NOMO-1 treated with DMSO at 0.1 percent for 48 hours (cell line): ENCODE results near the gene ZNF224.
"Not testable (repeated sequence)": the region's sequence is repeated elsewhere in the genome, so short reads cannot be mapped to it uniquely, and the experiment has no call there.

Experiments used
- DNase-seq: peaks from one replicate; lab custom pipeline; 2025; ENCODE audit not compliant: unreplicated experiment; lab: John Stamatoyannopoulos, UW

The ZNF224 gene

DNA sequence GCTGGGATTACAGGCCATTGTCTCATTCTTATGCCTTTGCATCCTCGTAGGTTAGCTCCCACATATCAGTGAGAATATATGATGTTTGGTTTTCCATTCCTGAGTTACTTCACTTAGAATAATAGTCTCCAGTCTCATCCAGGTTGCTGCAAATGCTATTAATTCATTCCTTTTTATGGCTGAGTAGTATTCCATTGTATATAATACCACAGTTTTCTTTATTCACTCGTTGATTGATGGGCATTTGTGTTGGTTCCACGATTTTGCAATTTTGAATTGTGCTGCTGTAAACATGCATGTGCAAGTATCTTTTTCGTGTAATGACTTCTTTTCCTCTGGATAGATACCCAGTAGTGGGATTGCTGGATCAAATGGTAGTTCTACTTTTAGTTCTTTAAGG, 27.0 kb downstream of the ZNF224 start:
- DNase-seq: not testable (repeated sequence)

DNA sequence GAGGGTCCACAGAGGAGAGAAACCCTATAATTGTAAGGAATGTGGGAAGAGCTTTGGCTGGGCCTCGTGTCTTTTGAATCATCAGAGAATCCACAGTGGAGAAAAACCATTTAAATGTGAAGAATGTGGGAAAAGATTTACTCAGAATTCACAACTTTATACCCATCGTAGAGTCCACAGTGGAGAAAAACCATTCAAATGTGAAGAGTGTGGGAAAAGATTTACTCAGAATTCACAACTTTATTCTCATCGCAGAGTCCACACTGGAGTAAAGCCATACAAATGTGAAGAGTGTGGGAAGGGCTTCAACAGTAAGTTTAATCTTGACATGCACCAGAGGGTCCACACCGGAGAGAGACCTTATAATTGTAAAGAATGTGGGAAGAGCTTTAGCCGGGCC, 37.8 kb downstream of the ZNF224 start:
- DNase-seq: no peak

GRCh38 chr19:44141191-44142058, 47.3 kb downstream of the ZNF224 start, which contains the start of gene ZNF234:
Gene ZNF234 (plus strand): TSS chr19:44141554. CDS start chr19:44144633, 3,079 bp downstream.
- peak; percentile 45 for DNase-seq

GRCh38 chr19:44142059-44142433, 47.9 kb downstream of the ZNF224 start:
- DNase-seq: no peak

DNA sequence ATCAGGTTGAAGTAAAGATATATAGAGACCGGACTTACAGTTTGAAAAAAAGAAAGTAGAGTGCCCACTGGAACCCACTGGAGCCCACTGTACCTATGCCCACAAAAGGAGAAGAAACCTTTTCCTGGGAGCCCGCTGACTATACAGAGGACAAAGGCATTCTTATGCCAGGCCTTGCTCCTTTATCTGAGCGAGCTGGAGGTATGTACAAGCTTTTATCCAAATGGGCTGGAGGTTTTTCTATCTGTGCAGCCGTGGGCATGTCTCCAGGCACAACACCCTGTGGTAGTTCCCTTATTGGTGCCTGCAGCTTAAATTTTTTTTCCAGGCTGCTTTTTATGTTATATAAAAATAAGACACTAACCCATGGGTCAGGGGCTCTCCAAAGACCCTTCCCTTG, 55.6 kb downstream of the ZNF224 start:
- DNase-seq: no peak

- no peak for DNase-seq
Measured at GRCh38 chr19:44151491-44151890, 57.3 kb downstream of the ZNF224 start.

DNA sequence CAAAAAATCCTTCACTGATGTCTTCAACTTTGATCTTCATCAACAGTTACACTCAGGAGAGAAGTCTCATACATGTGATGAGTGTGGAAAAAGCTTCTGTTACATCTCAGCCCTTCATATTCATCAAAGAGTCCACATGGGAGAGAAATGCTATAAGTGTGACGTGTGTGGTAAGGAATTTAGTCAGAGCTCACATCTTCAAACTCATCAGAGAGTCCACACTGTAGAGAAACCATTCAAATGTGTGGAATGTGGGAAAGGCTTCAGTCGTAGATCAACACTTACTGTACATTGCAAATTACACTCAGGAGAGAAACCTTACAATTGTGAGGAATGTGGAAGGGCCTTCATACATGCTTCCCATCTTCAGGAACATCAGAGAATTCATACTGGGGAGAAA, 62.3 kb downstream of the ZNF224 start:
- DNase-seq: no peak
